ENCODE data around the gene CD8A.

- TF ChIP-seq SPI1 (IDR thresholded peaks at IDR 0.05; ENCODE audit: low read depth, low read length) (no peak), POLR2AphosphoS5 (IDR thresholded peaks at IDR 0.05; ENCODE audit: low read depth, low read length) (no peak), TAF1 (IDR thresholded peaks at IDR 0.05; ENCODE audit: low read depth, low read length) (no peak), POLR2A (IDR thresholded peaks at IDR 0.05; ENCODE audit: low read depth, low read length) (no peak)
These were observed 31.1 kb upstream of the CD8A start for GRCh38 chr2:86821842-86822241.

All from GM12891 (cell line).